Left cardiac atrium (tissue), 4 donors: ENCODE data around the gene MAPK1IP1L. TPM values are rescaled to one million over a fixed set of nuclear protein-coding genes. Genes with fewer than 3 reads are reported as not detected.

Experiments
- ATAC-seq, 2 donors: fragments of 200-7000 bp; cut with Tn5 transposase; one replicate each; pipeline ENCODE4 v1.9.1; 2020; ENCODE audit warnings: mild to moderate bottlenecking in 2 of 2, moderate library complexity in 2 of 2
- DNase-seq: peaks from one replicate; pipeline ENCODE4 v3.0.0-alpha.2; 2020
- intact Hi-C, 2 donors: fragments of 100-400 bp; cut with DNase I; formaldehyde crosslinking; loops; one replicate each; pipeline versions ENCODE4 v1.14.1 to v1.15.1; 2022 to 2023
- total RNA-seq, 2 donors: library from RNA; stranded (reverse); fragmentation: NEBNext Ultra II Directional; extraction: Animal tissue kit (Norgen Biotek cat#: 25700); gene quantifications; one replicate each; pipeline ENCODE4 v1.2.1, GENCODE V29; 2021
- donor health status: DM: no; HTN: yes; CAD: no.
- donor health status: DM: no; HTN: yes; CAD: no; lungs with severe emphysema.
- donor health status: DM: yes; HTN: yes; CAD: no.
- donor health status: Dilated cardiomyopathy.

MAPK1IP1L gene
- total RNA-seq, 2 donors from 2014 or later: 59.9 to 79.5 TPM

DNA sequence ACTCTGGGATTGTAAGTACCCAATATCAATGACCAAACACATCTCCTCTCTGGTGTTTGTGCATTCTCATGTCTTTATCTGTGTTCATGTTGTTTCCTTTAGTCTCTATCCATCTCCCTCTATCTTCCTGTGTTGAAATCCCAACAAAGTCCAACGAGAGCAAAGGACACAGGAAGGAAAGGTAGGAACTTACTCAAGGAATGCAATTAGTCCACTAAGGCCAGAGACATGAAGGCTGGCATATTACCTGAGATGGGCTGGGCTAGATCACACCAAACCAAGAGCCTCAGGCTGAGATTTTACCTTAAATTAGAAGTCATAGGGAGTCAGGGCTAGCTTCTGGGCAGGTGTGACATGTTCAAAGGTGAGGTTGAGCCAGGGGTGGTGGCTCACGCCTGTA lies 63.3 kb downstream of the MAPK1IP1L start:
- DNase-seq: no peak
- intact Hi-C loops: no loop called here
- no peak for ATAC-seq

DNA sequence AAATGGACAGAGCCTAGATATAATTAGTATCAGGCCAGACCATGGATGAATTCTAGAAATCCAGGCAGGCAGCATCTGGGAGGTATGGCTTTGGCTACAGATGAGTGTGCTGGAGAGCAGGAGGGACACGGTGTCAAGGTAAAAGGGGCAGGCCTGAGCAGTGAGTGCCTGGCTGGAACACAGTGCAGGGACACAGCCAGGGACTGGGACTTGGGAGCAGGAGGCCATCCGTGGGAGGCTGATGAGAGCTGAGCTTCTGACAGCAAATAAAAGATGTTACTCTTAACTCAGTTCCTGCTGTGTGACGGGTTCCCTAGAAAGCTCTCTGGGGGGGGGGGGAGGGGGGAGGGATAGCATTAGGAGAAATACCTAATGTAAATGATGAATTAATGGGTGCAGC lies 64.0 kb downstream of the MAPK1IP1L start:
- DNase-seq (no peak), ATAC-seq (no peak)
- intact Hi-C loops: no loop called here

DNA sequence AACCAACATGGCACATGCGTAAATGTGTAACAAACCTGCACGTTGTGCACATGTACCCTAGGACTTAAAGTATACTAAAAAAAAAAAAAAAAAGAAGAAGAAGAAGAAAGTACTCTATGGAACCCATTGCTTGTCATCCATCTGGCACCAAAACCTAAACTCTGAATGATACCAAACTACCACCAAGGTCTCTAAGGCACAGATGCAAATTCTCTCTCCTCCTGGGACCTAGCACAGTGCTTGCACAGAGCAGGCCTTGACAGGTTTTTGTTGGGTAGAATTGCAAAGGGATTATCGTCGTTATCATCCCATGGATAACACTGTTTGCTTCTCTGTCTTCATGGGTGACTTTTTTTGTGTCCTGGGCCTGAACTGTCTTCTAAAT lies 64.4 kb downstream of the MAPK1IP1L start:
- no peak for ATAC-seq
- intact Hi-C loops: no loop called here

GRCh38 chr14:55116246-55117030 lies 65.0 kb downstream of the MAPK1IP1L start:
- no peak for ATAC-seq
- no peak for DNase-seq
- intact Hi-C loops: no loop called here

More for the DNA sequence above, 64.4 kb downstream of the MAPK1IP1L start:
- no peak for DNase-seq

DNA sequence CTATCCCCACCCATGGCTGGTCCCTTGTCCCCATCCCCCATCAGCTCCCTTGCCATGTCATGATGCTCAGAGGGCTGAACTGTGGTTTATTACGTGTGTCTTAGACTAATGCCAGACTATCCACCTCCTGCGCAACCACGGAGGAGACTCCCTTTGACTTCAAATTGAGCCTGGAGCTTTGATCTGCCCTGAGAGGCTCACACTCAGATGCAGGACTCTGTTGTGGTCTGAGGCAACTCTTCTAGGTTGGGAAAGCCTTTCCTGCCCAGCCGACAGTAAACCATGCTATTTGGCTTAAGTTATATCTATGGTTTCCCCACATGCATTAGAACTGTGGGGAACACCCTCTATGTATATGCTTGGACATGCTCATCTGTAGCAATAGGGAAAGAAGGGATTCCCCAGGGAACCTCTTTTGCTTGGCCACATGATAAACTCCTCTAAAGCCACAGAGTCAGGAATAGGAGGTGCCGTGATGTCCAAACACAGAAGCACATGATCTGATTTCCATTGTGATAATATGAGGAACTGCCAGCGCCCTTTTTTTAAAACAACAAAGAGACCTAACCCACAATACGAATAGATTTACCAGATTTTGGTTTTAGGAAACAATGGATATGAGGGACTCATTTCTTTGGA lies 66.5 kb downstream of the MAPK1IP1L start:
- intact Hi-C loops: no loop called here
- no peak for DNase-seq
- ATAC-seq: peak in 1 of 2 donors; percentile 19

GRCh38 chr14:55118761-55119160 lies 67.3 kb downstream of the MAPK1IP1L start:
- ATAC-seq (no peak), DNase-seq (no peak)
- intact Hi-C loops: no loop called here

Other genes with a start within 250 kb of the MAPK1IP1L start
- 1 to 10 TPM; 2.1 to 5.5 TPM for gene GCH1, start 148.8 kb upstream of the MAPK1IP1L start, total RNA-seq
- 1 to 10 TPM; 2.6 TPM for gene WDHD1, start 24.5 kb upstream of the MAPK1IP1L start, total RNA-seq
- 10 to 100 TPM; 16.9 to 24.9 TPM for gene SOCS4, start 24.4 kb upstream of the MAPK1IP1L start, total RNA-seq
- 100 to 1,000 TPM; 121 to 159 TPM for gene LGALS3, start 77.6 kb downstream of the MAPK1IP1L start, total RNA-seq
- under 1 TPM; 0.29 to 0.80 TPM for gene DLGAP5, start 139.9 kb downstream of the MAPK1IP1L start, total RNA-seq
- gene FBXO34, start 219.8 kb downstream of the MAPK1IP1L start, total RNA-seq: 10 to 100 TPM; 18.8 to 23.8 TPM